ENCODE measurements around the gene NEDD4. TPM values are rescaled to one million over a fixed set of nuclear protein-coding genes. Genes with fewer than 3 reads are reported as not detected.

NEDD4 gene
- total RNA-seq, 1 donor: 48.5 TPM

- H3K27me3 ChIP-seq (ENCODE audit: insufficient read depth, low read length): no peaks in the 10 kb centered on the region
- no peaks in the 10 kb centered on the region for H3K4me1 ChIP-seq (ENCODE audit: insufficient read depth, low read length)
- H3K4me3 ChIP-seq (ENCODE audit: insufficient read depth, low read length): no peak overlapping the region
- H2AFZ ChIP-seq (ENCODE audit: low read length): no peak overlapping the region
- H3K79me2 ChIP-seq (ENCODE audit: insufficient read depth, low read length): peaks cover 4% of the 10 kb centered on the region
- H3K4me2 ChIP-seq (ENCODE audit: insufficient read depth, low read length): no peak overlapping the region
- no peak for TF ChIP-seq CTCF (IDR thresholded peaks at IDR 0.05; ENCODE audit: extremely low read depth, low read depth, low read length)
- H3K36me3 ChIP-seq (ENCODE audit: insufficient read depth, low read length): peaks cover 26% of the 10 kb centered on the region
- no peak overlapping the region for H3K27ac ChIP-seq (ENCODE audit: low read depth, low read length)
- H4K20me1 ChIP-seq (ENCODE audit: insufficient read depth, low read length): no peaks in the 10 kb centered on the region
- no peaks in the 10 kb centered on the region for H3K9me3 ChIP-seq (ENCODE audit: low read depth, low read length)
- DNase-seq (ENCODE audit: insufficient read length, low spot score, missing footprints): no peak
These were observed 129.5 kb downstream of the NEDD4 start for GRCh38 chr15:55863911-55864310.

- peaks cover 44% of the 10 kb centered on the region for H3K36me3 ChIP-seq (ENCODE audit: insufficient read depth, low read length)
These were observed 132.3 kb downstream of the NEDD4 start for GRCh38 chr15:55861115-55861514.

GRCh38 chr15:55860468-55860867 lies 132.9 kb downstream of the NEDD4 start:
- Histone ChIP-seq H3K4me1 (ENCODE audit: insufficient read depth, low read length) (no peaks in the 10 kb centered on the region), H3K36me3 (ENCODE audit: insufficient read depth, low read length) (peaks cover 51% of the 10 kb centered on the region), H4K20me1 (ENCODE audit: insufficient read depth, low read length) (no peaks in the 10 kb centered on the region), H3K27me3 (ENCODE audit: insufficient read depth, low read length) (no peaks in the 10 kb centered on the region), H3K4me3 (ENCODE audit: insufficient read depth, low read length) (no peak overlapping the region), H2AFZ (ENCODE audit: low read length) (no peak overlapping the region), H3K4me2 (ENCODE audit: insufficient read depth, low read length) (no peak overlapping the region), H3K9me3 (ENCODE audit: low read depth, low read length) (no peaks in the 10 kb centered on the region), H3K79me2 (ENCODE audit: insufficient read depth, low read length) (peaks cover under 1% of the 10 kb centered on the region), H3K27ac (ENCODE audit: low read depth, low read length) (no peak overlapping the region)
- TF ChIP-seq CTCF (IDR thresholded peaks at IDR 0.05; ENCODE audit: extremely low read depth, low read depth, low read length): no peak
- DNase-seq (ENCODE audit: insufficient read length, low spot score, missing footprints): no peak

More at GRCh38 chr15:55861115-55861514, 132.3 kb downstream of the NEDD4 start:
- no peaks in the 10 kb centered on the region for H3K4me1 ChIP-seq (ENCODE audit: insufficient read depth, low read length)
- no peak overlapping the region for H3K4me3 ChIP-seq (ENCODE audit: insufficient read depth, low read length)
- no peak overlapping the region for H3K27ac ChIP-seq (ENCODE audit: low read depth, low read length)
- H2AFZ ChIP-seq (ENCODE audit: low read length): no peak overlapping the region
- peaks cover 4% of the 10 kb centered on the region for H3K79me2 ChIP-seq (ENCODE audit: insufficient read depth, low read length)
- H3K9me3 ChIP-seq (ENCODE audit: low read depth, low read length): no peaks in the 10 kb centered on the region
- no peaks in the 10 kb centered on the region for H4K20me1 ChIP-seq (ENCODE audit: insufficient read depth, low read length)
- H3K27me3 ChIP-seq (ENCODE audit: insufficient read depth, low read length): no peaks in the 10 kb centered on the region
- no peak for TF ChIP-seq CTCF (IDR thresholded peaks at IDR 0.05; ENCODE audit: extremely low read depth, low read depth, low read length)
- H3K4me2 ChIP-seq (ENCODE audit: insufficient read depth, low read length): no peak overlapping the region
- DNase-seq (ENCODE audit: insufficient read length, low spot score, missing footprints): no peak

GRCh38 chr15:55859681-55860080 lies 133.7 kb downstream of the NEDD4 start:
- no peak overlapping the region for H2AFZ ChIP-seq (ENCODE audit: low read length)
- H3K27me3 ChIP-seq (ENCODE audit: insufficient read depth, low read length): no peaks in the 10 kb centered on the region
- H3K9me3 ChIP-seq (ENCODE audit: low read depth, low read length): no peaks in the 10 kb centered on the region
- DNase-seq (ENCODE audit: insufficient read length, low spot score, missing footprints): no peak
- H4K20me1 ChIP-seq (ENCODE audit: insufficient read depth, low read length): no peaks in the 10 kb centered on the region
- no peak for TF ChIP-seq CTCF (IDR thresholded peaks at IDR 0.05; ENCODE audit: extremely low read depth, low read depth, low read length)
- no peak overlapping the region for H3K4me3 ChIP-seq (ENCODE audit: insufficient read depth, low read length)
- no peak overlapping the region for H3K4me2 ChIP-seq (ENCODE audit: insufficient read depth, low read length)
- H3K36me3 ChIP-seq (ENCODE audit: insufficient read depth, low read length): peaks cover 58% of the 10 kb centered on the region
- H3K4me1 ChIP-seq (ENCODE audit: insufficient read depth, low read length): no peaks in the 10 kb centered on the region
- H3K79me2 ChIP-seq (ENCODE audit: insufficient read depth, low read length): no peaks in the 10 kb centered on the region
- no peak overlapping the region for H3K27ac ChIP-seq (ENCODE audit: low read depth, low read length)
